Spleen (tissue), 7 donors: ENCODE results near the gene IARS2.
A peak's percentile ranks its signal among the peaks of the same experiment; 100 is the strongest.
"Not testable (repeated sequence)": the region's sequence is repeated elsewhere in the genome, so short reads cannot be mapped to it uniquely, and the experiment has no call there.

Source experiments
- CTCF ChIP-seq, 11 experiments: fragments of 200-600 bp in 7 of 11; fragments of 450-650 bp in 4 of 11; sonication (generic) in 4 of 11; IDR thresholded peaks in 8 of 11; conservative IDR thresholded peaks in 3 of 11; 1 replicate in 7 of 11; 2 replicates in 4 of 11; pipeline versions ENCODE4 v1.4.0 to v1.8.0; 2016 to 2021; ENCODE audit warnings: antibody characterized with exemption in 11 of 11, inconsistent platforms in 4 of 11, mild to moderate bottlenecking in 1 of 11
- POLR2AphosphoS5 ChIP-seq, 3 donors: sonication (generic); formaldehyde crosslinking; IDR thresholded peaks; one replicate each; pipeline ENCODE4 v1.5.1; 2017; ENCODE audit warnings: antibody characterized with exemption in 3 of 3
- donor health status: DM: no; HTN: no; CAD: no; lungs with moderate emphysema.
- donor health status: DM: no; HTN: no; CAD: no.
- donor health status: DM: no; HTN: no; CAD: no.

DNA sequence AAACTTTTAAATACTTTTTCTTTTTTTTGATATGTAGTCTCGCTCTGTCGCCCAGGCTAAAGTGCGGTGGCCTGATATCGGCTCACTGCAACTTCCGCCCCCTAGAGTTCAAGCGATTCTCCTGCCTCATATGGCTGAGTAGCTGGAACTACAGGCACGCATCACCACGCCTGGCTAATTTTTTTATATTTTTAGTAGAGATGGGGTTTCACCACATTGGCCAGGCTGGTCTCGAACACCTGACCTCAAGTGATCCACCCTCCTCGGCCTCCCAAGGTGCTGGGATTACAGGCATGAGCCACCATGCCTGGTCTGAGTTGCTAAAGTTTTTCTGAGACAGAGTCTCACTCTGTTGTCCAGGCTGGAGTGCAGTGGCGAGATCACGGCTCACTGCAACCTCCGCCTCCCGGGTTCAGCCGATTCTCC, 7.7 kb upstream of the IARS2 start:
- TF ChIP-seq CTCF (IDR thresholded peaks at IDR 0.05 in 8 of 11, conservative IDR thresholded peaks at IDR 0.05 in 3 of 11), result peak in 6 of 11 experiments; percentile 15 to 50 (median 39)
- not testable (repeated sequence) for TF ChIP-seq POLR2AphosphoS5 (IDR thresholded peaks at IDR 0.05)
